HEK293T (cell line): ENCODE measurements around the gene SERPINA4.
"Not testable (repeated sequence)": the region's sequence is repeated elsewhere in the genome, so short reads cannot be mapped to it uniquely, and the experiment has no call there.

Source experiments
- CTCF ChIA-PET: fragments of 350-600 bp; formaldehyde crosslinking; extraction: SDS; loops from one replicate; lab custom pipeline; 2021; ENCODE audit warnings: antibody characterized with exemption, inconsistent platforms; lab: Yijun Ruan, JAX
- POLR2A ChIA-PET: fragments of 350-600 bp; formaldehyde crosslinking; extraction: SDS; loops from one replicate; lab custom pipeline; 2020; ENCODE audit warnings: antibody characterized with exemption, inconsistent platforms; lab: Yijun Ruan, JAX
- DNase-seq: peaks from one replicate; pipeline ENCODE4 v3.0.0; 2012; ENCODE audit warnings: mixed read lengths; ENCODE audit errors: extremely low spot score
- ARNT ChIP-seq: fragments of 450-650 bp; IDR thresholded peaks from 2 replicates; pipeline ENCODE4 v1.6.1; 2017; ENCODE audit warnings: mild to moderate bottlenecking
- BHLHE40 ChIP-seq: fragments of 450-650 bp; IDR thresholded peaks from 2 replicates; pipeline ENCODE4 v1.6.1; 2016; ENCODE audit warnings: mild to moderate bottlenecking, moderate library complexity, borderline replicate concordance
- CTBP1 ChIP-seq: fragments of 450-650 bp; IDR thresholded peaks from 2 replicates; pipeline ENCODE4 v1.6.1; 2016; ENCODE audit warnings: borderline replicate concordance
- ELF4 ChIP-seq: fragments of 450-650 bp; IDR thresholded peaks from 2 replicates; pipeline ENCODE4 v1.6.1; 2017; ENCODE audit warnings: antibody characterized with exemption
- FOXA1 ChIP-seq: fragments of 450-650 bp; IDR thresholded peaks from 2 replicates; pipeline ENCODE4 v1.6.1; 2016; ENCODE audit warnings: mild to moderate bottlenecking
- FOXK2 ChIP-seq: fragments of 450-650 bp; IDR thresholded peaks from 2 replicates; pipeline ENCODE4 v1.6.1; 2016; ENCODE audit warnings: mild to moderate bottlenecking
- FOXM1 ChIP-seq: fragments of 450-650 bp; IDR thresholded peaks from 2 replicates; pipeline ENCODE4 v1.6.1; 2017; ENCODE audit warnings: mild to moderate bottlenecking, borderline replicate concordance
- HDGF ChIP-seq: fragments of 450-650 bp; IDR thresholded peaks from 2 replicates; pipeline ENCODE4 v1.6.1; 2017; ENCODE audit warnings: antibody characterized with exemption, borderline replicate concordance
- L3MBTL2 ChIP-seq: fragments of 450-650 bp; conservative IDR thresholded peaks from 2 replicates; pipeline ENCODE4 v1.6.1; 2016; ENCODE audit warnings: mild to moderate bottlenecking
- LEF1 ChIP-seq: fragments of 450-650 bp; IDR thresholded peaks from 2 replicates; pipeline ENCODE4 v1.6.1; 2017; ENCODE audit warnings: mild to moderate bottlenecking, borderline replicate concordance
- NFRKB ChIP-seq: fragments of 450-650 bp; IDR thresholded peaks from 2 replicates; pipeline ENCODE4 v1.6.1; 2016; ENCODE audit warnings: mild to moderate bottlenecking, moderate library complexity
- SP1 ChIP-seq: fragments of 450-650 bp; IDR thresholded peaks from 2 replicates; pipeline ENCODE4 v1.6.1; 2017
- SUZ12 ChIP-seq: fragments of 450-650 bp; IDR thresholded peaks from 2 replicates; pipeline ENCODE4 v1.6.1; 2016; ENCODE audit warnings: mild to moderate bottlenecking
- TARDBP ChIP-seq: fragments of 450-650 bp; IDR thresholded peaks from 2 replicates; pipeline ENCODE4 v1.6.1; 2016
- ZNF384 ChIP-seq: fragments of 450-650 bp; IDR thresholded peaks from 2 replicates; pipeline ENCODE4 v1.6.1; 2016
- TF ChIP-seq, protein P1 (sequence below): fragments of 450-650 bp; IDR thresholded peaks from 2 replicates; pipeline ENCODE4 v1.6.1; 2016

SERPINA4 gene

DNA sequence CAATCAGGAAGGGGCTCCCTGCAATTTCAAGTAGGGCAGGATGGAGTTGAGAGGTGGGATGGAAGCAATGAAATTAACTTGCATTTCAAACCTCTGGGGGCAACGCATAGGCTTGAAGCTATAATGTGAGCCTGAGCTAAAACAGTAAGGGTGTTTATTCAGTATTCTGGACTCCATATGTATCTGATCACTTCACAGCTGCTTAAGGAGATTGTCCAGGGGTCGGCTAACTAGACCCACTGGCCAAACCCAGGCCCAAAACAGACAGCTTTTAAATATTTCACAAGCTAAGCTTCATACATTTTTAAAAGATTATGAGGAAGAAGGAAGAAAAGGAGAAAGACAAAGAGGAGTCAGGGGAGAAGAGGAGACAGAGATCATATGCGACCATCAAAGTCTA, 44.1 kb downstream of the SERPINA4 start:
- no peak for DNase-seq
- TF ChIP-seq SP1 (no peak), ELF4 (no peak), FOXK2 (no peak), ZNF384 (no peak), FOXM1 (no peak), L3MBTL2 (no peak), NFRKB (no peak), TARDBP (no peak), ARNT (no peak), FOXA1 (no peak), BHLHE40 (no peak), HDGF (no peak), LEF1 (no peak), SUZ12 (no peak), CTBP1 (no peak)
- TF ChIP-seq, protein P1, sequence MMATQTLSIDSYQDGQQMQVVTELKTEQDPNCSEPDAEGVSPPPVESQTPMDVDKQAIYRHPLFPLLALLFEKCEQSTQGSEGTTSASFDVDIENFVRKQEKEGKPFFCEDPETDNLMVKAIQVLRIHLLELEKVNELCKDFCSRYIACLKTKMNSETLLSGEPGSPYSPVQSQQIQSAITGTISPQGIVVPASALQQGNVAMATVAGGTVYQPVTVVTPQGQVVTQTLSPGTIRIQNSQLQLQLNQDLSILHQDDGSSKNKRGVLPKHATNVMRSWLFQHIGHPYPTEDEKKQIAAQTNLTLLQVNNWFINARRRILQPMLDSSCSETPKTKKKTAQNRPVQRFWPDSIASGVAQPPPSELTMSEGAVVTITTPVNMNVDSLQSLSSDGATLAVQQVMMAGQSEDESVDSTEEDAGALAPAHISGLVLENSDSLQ, result no peak
- CTCF ChIA-PET, result interaction anchor here (0.7 kb wide), 1 partner anchor 24 kb away, joined by 4 read pairs; no protein-coding TSS in a partner anchor
- POLR2A ChIA-PET, result no interaction called here

- CTCF ChIA-PET, POLR2A ChIA-PET: not testable (repeated sequence)
Measured at GRCh38 chr14:94608966-94609365, 47.7 kb downstream of the SERPINA4 start.

DNA sequence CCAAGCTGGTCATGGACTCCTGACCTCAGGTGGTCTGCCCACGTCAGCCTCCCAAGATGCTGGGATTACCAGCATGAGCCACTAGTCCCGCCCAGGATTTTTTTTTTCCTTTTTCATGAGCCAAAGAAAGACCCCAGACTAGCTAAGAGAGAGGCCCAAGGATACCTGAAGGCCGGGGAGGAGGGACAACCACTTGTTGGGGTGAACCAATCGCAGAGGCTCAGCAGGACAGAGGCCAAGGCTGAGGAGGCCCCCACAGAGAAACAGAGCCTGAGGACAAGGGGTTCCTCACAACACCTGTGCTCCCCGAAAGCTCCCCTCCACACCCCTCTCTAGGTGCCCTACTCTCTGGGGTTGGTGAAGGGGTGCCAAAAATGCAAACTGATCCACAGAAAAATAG, 49.9 kb downstream of the SERPINA4 start:
- no peak for TF ChIP-seq BHLHE40
- TF ChIP-seq FOXM1, result no peak
- no peak for TF ChIP-seq FOXA1
- TF ChIP-seq ELF4, result no peak
- no peak for TF ChIP-seq SUZ12
- no peak for TF ChIP-seq L3MBTL2
- DNase-seq, result no peak
- ChIA-PET CTCF (no interaction called here), POLR2A (no interaction called here)

More at GRCh38 chr14:94608966-94609365, 47.7 kb downstream of the SERPINA4 start:
- not testable (repeated sequence) for DNase-seq

- ChIA-PET POLR2A (no interaction called here), CTCF (interaction anchor here (0.7 kb wide), 1 partner anchor 165 kb away, joined by 4 read pairs; no protein-coding TSS in a partner anchor)
- DNase-seq, result no peak
- TF ChIP-seq SP1 (no peak), ZNF384 (no peak), LEF1 (no peak), FOXK2 (no peak), SUZ12 (no peak), NFRKB (no peak)
Measured at GRCh38 chr14:94612174-94612573, 50.9 kb downstream of the SERPINA4 start, which contains the start of gene SERPINA3. TSS of gene SERPINA3 (plus strand) at chr14:94612391. CDS start at chr14:94614442, 2,051 bp downstream.

- CTCF ChIA-PET, result interaction anchor here (0.6 kb wide), 1 partner anchor 433 kb away, joined by 3 read pairs; no protein-coding TSS in a partner anchor
- DNase-seq, result no peak
- POLR2A ChIA-PET, result no interaction called here
- TF ChIP-seq, protein P1, result no peak
- TF ChIP-seq NFRKB, result no peak
- no peak for TF ChIP-seq FOXM1
- no peak for TF ChIP-seq ARNT
- no peak for TF ChIP-seq FOXK2
- TF ChIP-seq CTBP1, result no peak
- no peak for TF ChIP-seq FOXA1
- no peak for TF ChIP-seq BHLHE40
- no peak for TF ChIP-seq L3MBTL2
- no peak for TF ChIP-seq ZNF384
- TF ChIP-seq SUZ12, result no peak
Measured at GRCh38 chr14:94612580-94613554, 51.6 kb downstream of the SERPINA4 start.

- no peak for DNase-seq
- ChIA-PET CTCF (interaction anchor here (0.8 kb wide), 1 partner anchor 1461 kb away, joined by 3 read pairs; no protein-coding TSS in a partner anchor), POLR2A (no interaction called here)
- TF ChIP-seq HDGF (no peak), FOXK2 (no peak), ZNF384 (no peak), TARDBP (no peak), ARNT (no peak), SUZ12 (no peak), CTBP1 (no peak), L3MBTL2 (no peak), FOXA1 (no peak), FOXM1 (no peak), ELF4 (no peak), LEF1 (no peak), NFRKB (no peak), SP1 (no peak), BHLHE40 (no peak)
- TF ChIP-seq, protein P1, result no peak
Measured at GRCh38 chr14:94613720-94614644, 52.7 kb downstream of the SERPINA4 start.
